OCI-LY3 (cell line): Measurements from ENCODE around the gene MRPS27.

Source experiments
- H2AFZ ChIP-seq: fragments of 200-600, 300-600 bp; shearing (Covaris generic); 2 replicates; pipeline ENCODE4 v1.6.0; 2014; ENCODE audit warnings: antibody characterized with exemption, low read depth, low read length
- H3K27ac ChIP-seq: fragments of 200-600, 300-600 bp; sonication (generic); 2 replicates; pipeline ENCODE4 v1.5.1; 2014; ENCODE audit warnings: mild to moderate bottlenecking, low read length, moderate library complexity, mixed read lengths
- H3K27me3 ChIP-seq: fragments of 200-600, 300-600 bp; sonication (generic); 2 replicates; pipeline ENCODE4 v1.6.1; 2014; ENCODE audit warnings: low read depth, low read length, mixed read lengths
- H3K36me3 ChIP-seq: fragments of 200-600, 300-600 bp; sonication (generic); replicated peaks from 2 replicates; pipeline ENCODE3; 2014; ENCODE audit warnings: low read depth, low read length, mixed read lengths
- H3K4me1 ChIP-seq: fragments of 300-600, 200-600 bp; sonication (generic); 2 replicates; pipeline ENCODE4 v1.6.1; 2014; ENCODE audit warnings: low read length, mixed read lengths
- H3K4me2 ChIP-seq: fragments of 200-600, 300-600 bp; sonication (generic); 2 replicates; pipeline ENCODE4 v1.6.1; 2014; ENCODE audit warnings: low read length, mixed read lengths
- H3K4me3 ChIP-seq: fragments of 300-600, 200-600 bp; sonication (generic); 2 replicates; pipeline ENCODE4 v1.5.1; 2014; ENCODE audit warnings: antibody characterized with exemption, mild to moderate bottlenecking, low read length, moderate library complexity
- H3K79me2 ChIP-seq: fragments of 300-600, 200-600 bp; shearing (Covaris generic); 2 replicates; pipeline ENCODE4 v1.6.1; 2014; ENCODE audit warnings: mild to moderate bottlenecking, low read length, mixed read lengths
- H3K9ac ChIP-seq: fragments of 300-600, 200-600 bp; shearing (Covaris generic); 2 replicates; pipeline ENCODE4 v1.6.0; 2014; ENCODE audit warnings: mild to moderate bottlenecking, low read length, moderate library complexity
- H3K9me3 ChIP-seq: fragments of 200-600, 300-600 bp; shearing (Covaris generic); 2 replicates; pipeline ENCODE4 v1.6.1; 2014; ENCODE audit warnings: low read length, mixed read lengths; ENCODE audit not compliant: insufficient read depth
- H4K20me1 ChIP-seq: fragments of 200-600, 300-600 bp; sonication (generic); 2 replicates; pipeline ENCODE4 v1.6.1; 2016; ENCODE audit warnings: low read length, mixed read lengths; ENCODE audit not compliant: insufficient read depth
- EZH2phosphoT487 ChIP-seq: fragments of 200-600 bp; shearing (Covaris generic); IDR thresholded peaks from 2 replicates; pipeline ENCODE4 v1.6.1; 2018; ENCODE audit warnings: antibody characterized with exemption, mixed run types, low read depth
- TF ChIP-seq, protein P1 (sequence below): fragments of 200-600, 300-600 bp; sonication (generic); IDR thresholded peaks from 2 replicates; pipeline ENCODE4 v1.5.1; 2014; ENCODE audit warnings: antibody characterized with exemption, low read length, low read depth

The MRPS27 gene

GRCh38 chr5:72285424-72285821 lies 34.6 kb downstream of the MRPS27 start:
- no peaks in the 10 kb centered on the region for H4K20me1 ChIP-seq
- H3K79me2 ChIP-seq, result no peaks in the 10 kb centered on the region
- no peak overlapping the region for H3K4me2 ChIP-seq
- no peaks in the 10 kb centered on the region for H3K9me3 ChIP-seq
- TF ChIP-seq, protein P1, sequence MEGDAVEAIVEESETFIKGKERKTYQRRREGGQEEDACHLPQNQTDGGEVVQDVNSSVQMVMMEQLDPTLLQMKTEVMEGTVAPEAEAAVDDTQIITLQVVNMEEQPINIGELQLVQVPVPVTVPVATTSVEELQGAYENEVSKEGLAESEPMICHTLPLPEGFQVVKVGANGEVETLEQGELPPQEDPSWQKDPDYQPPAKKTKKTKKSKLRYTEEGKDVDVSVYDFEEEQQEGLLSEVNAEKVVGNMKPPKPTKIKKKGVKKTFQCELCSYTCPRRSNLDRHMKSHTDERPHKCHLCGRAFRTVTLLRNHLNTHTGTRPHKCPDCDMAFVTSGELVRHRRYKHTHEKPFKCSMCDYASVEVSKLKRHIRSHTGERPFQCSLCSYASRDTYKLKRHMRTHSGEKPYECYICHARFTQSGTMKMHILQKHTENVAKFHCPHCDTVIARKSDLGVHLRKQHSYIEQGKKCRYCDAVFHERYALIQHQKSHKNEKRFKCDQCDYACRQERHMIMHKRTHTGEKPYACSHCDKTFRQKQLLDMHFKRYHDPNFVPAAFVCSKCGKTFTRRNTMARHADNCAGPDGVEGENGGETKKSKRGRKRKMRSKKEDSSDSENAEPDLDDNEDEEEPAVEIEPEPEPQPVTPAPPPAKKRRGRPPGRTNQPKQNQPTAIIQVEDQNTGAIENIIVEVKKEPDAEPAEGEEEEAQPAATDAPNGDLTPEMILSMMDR, result no peak
- no peak overlapping the region for H2AFZ ChIP-seq
- peaks cover 17% of the 10 kb centered on the region for H3K36me3 ChIP-seq
- H3K27ac ChIP-seq, result no peak overlapping the region
- no peak overlapping the region for H3K4me3 ChIP-seq
- no peak overlapping the region for H3K9ac ChIP-seq
- H3K4me1 ChIP-seq, result peaks cover 10% of the 10 kb centered on the region
- no peaks in the 10 kb centered on the region for H3K27me3 ChIP-seq

- Histone ChIP-seq H2AFZ (no peak overlapping the region), H3K9me3 (no peaks in the 10 kb centered on the region), H3K4me3 (no peak overlapping the region), H3K27me3 (no peaks in the 10 kb centered on the region), H3K79me2 (no peaks in the 10 kb centered on the region), H3K27ac (no peak overlapping the region), H3K9ac (no peak overlapping the region), H3K36me3 (peaks cover 15% of the 10 kb centered on the region), H3K4me2 (no peak overlapping the region), H3K4me1 (peaks cover 10% of the 10 kb centered on the region), H4K20me1 (no peaks in the 10 kb centered on the region)
- no peak for TF ChIP-seq EZH2phosphoT487
- TF ChIP-seq, protein P1, result no peak
Observed at GRCh38 chr5:72284559-72285423, 35.2 kb downstream of the MRPS27 start.

DNA sequence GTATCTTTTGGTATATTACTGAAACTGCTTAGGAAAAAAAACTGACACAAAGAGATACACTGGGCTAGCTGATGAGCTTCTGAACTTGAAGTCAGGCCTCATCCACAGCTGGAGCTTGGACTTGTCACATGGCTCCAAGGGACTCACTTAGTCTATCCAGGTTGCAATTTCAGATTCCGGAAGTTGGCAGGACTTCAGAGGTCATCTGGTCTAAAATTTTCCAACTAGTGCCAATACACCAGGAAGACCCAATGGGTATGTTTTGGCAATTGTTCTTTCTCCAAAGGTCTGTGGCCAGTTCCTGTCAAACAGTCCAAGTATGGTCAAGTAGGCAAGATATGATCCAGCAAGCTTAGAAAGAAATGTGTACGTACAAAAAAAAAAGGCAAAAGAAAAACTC lies 36.7 kb downstream of the MRPS27 start:
- no peak overlapping the region for H2AFZ ChIP-seq
- H4K20me1 ChIP-seq, result no peaks in the 10 kb centered on the region
- peaks cover 16% of the 10 kb centered on the region for H3K36me3 ChIP-seq
- H3K79me2 ChIP-seq, result no peaks in the 10 kb centered on the region
- H3K9ac ChIP-seq, result no peak overlapping the region
- TF ChIP-seq, protein P1, result no peak
- no peak for TF ChIP-seq EZH2phosphoT487
- no peak overlapping the region for H3K4me2 ChIP-seq
- no peaks in the 10 kb centered on the region for H3K27me3 ChIP-seq
- H3K4me1 ChIP-seq, result peaks cover 10% of the 10 kb centered on the region
- no peak overlapping the region for H3K27ac ChIP-seq
- H3K4me3 ChIP-seq, result no peak overlapping the region
- H3K9me3 ChIP-seq, result no peaks in the 10 kb centered on the region

DNA sequence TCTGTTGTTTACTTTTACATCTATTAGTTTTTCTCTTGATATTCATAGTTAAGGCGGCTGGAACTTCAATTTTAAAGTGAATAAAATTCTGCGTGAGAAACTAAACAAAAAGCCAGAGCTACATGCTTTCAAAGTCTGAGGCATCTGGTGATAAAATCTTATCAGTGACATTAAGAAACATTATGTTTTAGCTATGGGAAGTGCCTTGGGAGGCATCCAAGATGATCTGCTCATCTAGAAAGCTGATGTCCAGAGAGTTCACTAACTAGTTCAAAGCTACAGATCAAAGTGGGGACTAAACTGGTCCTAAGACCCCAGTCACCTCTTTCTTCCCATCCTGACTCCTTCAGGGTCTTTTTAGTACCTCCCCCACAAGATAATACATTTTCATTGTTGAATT lies 37.2 kb downstream of the MRPS27 start:
- no peak overlapping the region for H3K4me3 ChIP-seq
- no peaks in the 10 kb centered on the region for H3K27me3 ChIP-seq
- H3K4me1 ChIP-seq, result peaks cover 10% of the 10 kb centered on the region
- H3K9ac ChIP-seq, result no peak overlapping the region
- TF ChIP-seq EZH2phosphoT487, result no peak
- TF ChIP-seq, protein P1, result no peak
- H3K79me2 ChIP-seq, result no peaks in the 10 kb centered on the region
- H3K27ac ChIP-seq, result no peak overlapping the region
- H4K20me1 ChIP-seq, result no peaks in the 10 kb centered on the region
- H2AFZ ChIP-seq, result no peak overlapping the region
- peaks cover 16% of the 10 kb centered on the region for H3K36me3 ChIP-seq
- H3K4me2 ChIP-seq, result no peak overlapping the region
- H3K9me3 ChIP-seq, result no peaks in the 10 kb centered on the region
